Chondrocyte (in vitro differentiated cells): ENCODE measurements around the gene ANKRD40. TPM values are rescaled to one million over a fixed set of nuclear protein-coding genes. Genes with fewer than 3 reads are reported as not detected.

Experiments used
- DNase-seq: peaks from one replicate; pipeline ENCODE4 v3.0.0; 2021; ENCODE audit warnings: mixed read lengths, low spot score
- H3K27ac Mint-ChIP-seq: one replicate; pipeline ENCODE4 v1.8.0; 2021; ENCODE audit warnings: mild to moderate bottlenecking, moderate library complexity, mixed read lengths; ENCODE audit not compliant: unreplicated experiment
- H3K27me3 Mint-ChIP-seq: 2 replicates; pipeline ENCODE4 v1.8.0; 2021; ENCODE audit warnings: low read depth, mixed read lengths
- H3K36me3 Mint-ChIP-seq: 2 replicates; pipeline ENCODE4 v1.8.0; 2021; ENCODE audit warnings: low read depth, mixed read lengths
- H3K4me1 Mint-ChIP-seq: 2 replicates; pipeline ENCODE4 v1.8.0; 2021; ENCODE audit warnings: low read depth, mild to moderate bottlenecking, mixed read lengths
- H3K4me3 Mint-ChIP-seq: one replicate; pipeline ENCODE4 v1.8.0; 2021; ENCODE audit warnings: mild to moderate bottlenecking, moderate library complexity, mixed read lengths; ENCODE audit not compliant: unreplicated experiment
- H3K9me3 Mint-ChIP-seq: 2 replicates; pipeline ENCODE4 v1.8.0; 2021; ENCODE audit warnings: low read depth, mixed read lengths
- CTCF ChIP-seq: fragments of 200-600 bp; sonication (generic); IDR thresholded peaks from 2 replicates; pipeline ENCODE4 v1.5.0; 2021; ENCODE audit warnings: antibody characterized with exemption, mild to moderate bottlenecking, moderate library complexity
- total RNA-seq: library from RNA; stranded (reverse); gene quantifications from 3 replicates; pipeline ENCODE4 v1.2.1, GENCODE V29; 2021

The ANKRD40 gene
- total RNA-seq, 1 donor from 2014 or later, result 36.1 TPM

GRCh38 chr17:50685334-50685665 lies 22.4 kb downstream of the ANKRD40 start:
- H3K36me3 Mint-ChIP-seq, result no peaks in the 10 kb centered on the region
- no peak for DNase-seq
- no peak for TF ChIP-seq CTCF
- H3K4me3 Mint-ChIP-seq, result no peak overlapping the region
- H3K4me1 Mint-ChIP-seq, result peaks cover 28% of the 10 kb centered on the region
- H3K27ac Mint-ChIP-seq, result no peak overlapping the region
- no peaks in the 10 kb centered on the region for H3K27me3 Mint-ChIP-seq
- no peaks in the 10 kb centered on the region for H3K9me3 Mint-ChIP-seq

GRCh38 chr17:50684612-50685333 lies 22.9 kb downstream of the ANKRD40 start:
- no peak for TF ChIP-seq CTCF
- H3K4me3 Mint-ChIP-seq, result no peak overlapping the region
- peaks cover 25% of the 10 kb centered on the region for H3K4me1 Mint-ChIP-seq
- H3K36me3 Mint-ChIP-seq, result no peaks in the 10 kb centered on the region
- no peaks in the 10 kb centered on the region for H3K9me3 Mint-ChIP-seq
- H3K27me3 Mint-ChIP-seq, result no peaks in the 10 kb centered on the region
- H3K27ac Mint-ChIP-seq, result no peak overlapping the region
- DNase-seq, result no peak

- H3K27ac Mint-ChIP-seq, result no peak overlapping the region
- H3K27me3 Mint-ChIP-seq, result no peaks in the 10 kb centered on the region
- H3K4me3 Mint-ChIP-seq, result no peak overlapping the region
- peaks cover 22% of the 10 kb centered on the region for H3K4me1 Mint-ChIP-seq
- H3K36me3 Mint-ChIP-seq, result no peaks in the 10 kb centered on the region
- DNase-seq, result no peak
- no peak for TF ChIP-seq CTCF
- H3K9me3 Mint-ChIP-seq, result no peaks in the 10 kb centered on the region
Observed at GRCh38 chr17:50684288-50684611, 23.5 kb downstream of the ANKRD40 start.

GRCh38 chr17:50683434-50684287 lies 24.1 kb downstream of the ANKRD40 start:
- H3K36me3 Mint-ChIP-seq, result no peaks in the 10 kb centered on the region
- no peaks in the 10 kb centered on the region for H3K27me3 Mint-ChIP-seq
- H3K27ac Mint-ChIP-seq, result no peak overlapping the region
- H3K4me3 Mint-ChIP-seq, result no peak overlapping the region
- no peak for DNase-seq
- peaks cover 19% of the 10 kb centered on the region for H3K4me1 Mint-ChIP-seq
- TF ChIP-seq CTCF, result no peak
- H3K9me3 Mint-ChIP-seq, result no peaks in the 10 kb centered on the region

- no peak for DNase-seq
- H3K4me1 Mint-ChIP-seq, result peaks cover 19% of the 10 kb centered on the region
- H3K9me3 Mint-ChIP-seq, result no peaks in the 10 kb centered on the region
- no peak for TF ChIP-seq CTCF
- H3K4me3 Mint-ChIP-seq, result no peak overlapping the region
- no peaks in the 10 kb centered on the region for H3K36me3 Mint-ChIP-seq
- H3K27ac Mint-ChIP-seq, result no peak overlapping the region
- no peaks in the 10 kb centered on the region for H3K27me3 Mint-ChIP-seq
Observed at GRCh38 chr17:50682938-50683337, 24.8 kb downstream of the ANKRD40 start.
